Measurements from ENCODE around the gene IGFL2.
"Not testable (repeated sequence)": the region's sequence is repeated elsewhere in the genome, so short reads cannot be mapped to it uniquely, and the experiment has no call there.

IGFL2 gene

GRCh38 chr19:46147791-46148288 lies at the start of gene IGFL2:
TSS of gene IGFL2 (plus strand) at chr19:46148238. CDS start at chr19:46148279, 41 bp downstream.
- DNase-seq (ENCODE audit: extremely low read depth, low read depth) = no peak
- no peak for TF ChIP-seq CTCF (IDR thresholded peaks at IDR 0.05; ENCODE audit: low read depth, low read length)

GRCh38 chr19:46100344-46100743 lies 47.7 kb upstream of the IGFL2 start:
- TF ChIP-seq CTCF (IDR thresholded peaks at IDR 0.05; ENCODE audit: low read depth, low read length) = no peak
- no peak for DNase-seq (ENCODE audit: extremely low read depth, low read depth)

- no peak for DNase-seq (ENCODE audit: extremely low read depth, low read depth)
These were observed 46.7 kb upstream of the IGFL2 start for GRCh38 chr19:46101293-46101692.

GRCh38 chr19:46102333-46102732 lies 45.7 kb upstream of the IGFL2 start:
- not testable (repeated sequence) for DNase-seq (ENCODE audit: extremely low read depth, low read depth)

More at GRCh38 chr19:46101293-46101692, 46.7 kb upstream of the IGFL2 start:
- no peak for TF ChIP-seq CTCF (IDR thresholded peaks at IDR 0.05; ENCODE audit: low read depth, low read length)

- TF ChIP-seq CTCF (IDR thresholded peaks at IDR 0.05; ENCODE audit: low read depth, low read length) = no peak
- DNase-seq (ENCODE audit: extremely low read depth, low read depth) = no peak
These were observed 40.7 kb upstream of the IGFL2 start for GRCh38 chr19:46107371-46107770.

- TF ChIP-seq CTCF (IDR thresholded peaks at IDR 0.05; ENCODE audit: low read depth, low read length) = no peak
These were observed 38.2 kb upstream of the IGFL2 start for GRCh38 chr19:46109876-46110275.

GRCh38 chr19:46111376-46111775 lies 36.7 kb upstream of the IGFL2 start:
- DNase-seq (ENCODE audit: extremely low read depth, low read depth) = no peak
- TF ChIP-seq CTCF (IDR thresholded peaks at IDR 0.05; ENCODE audit: low read depth, low read length) = no peak

More at GRCh38 chr19:46109876-46110275, 38.2 kb upstream of the IGFL2 start:
- DNase-seq (ENCODE audit: extremely low read depth, low read depth) = no peak

GRCh38 chr19:46112527-46112926 lies 35.5 kb upstream of the IGFL2 start:
- no peak for TF ChIP-seq CTCF (IDR thresholded peaks at IDR 0.05; ENCODE audit: low read depth, low read length)
- DNase-seq (ENCODE audit: extremely low read depth, low read depth) = no peak
